Measurements from ENCODE around the gene SCGB1A1.

SCGB1A1 gene

GRCh38 chr11:62419314-62419929 lies 589 bp downstream of the SCGB1A1 start:
- DNase-seq (ENCODE audit: low spot score in 2 of 2), result no peak
- in situ Hi-C loops (cut with MboI; ENCODE audit: low sequenced_read_pairs), result loop anchor here (10.0 kb wide), 1 partner anchor 55 kb away; no protein-coding TSS in a partner anchor
- H3K4me3 ChIP-seq, result no peak overlapping the region
- no peaks in the 10 kb centered on the region for H3K27me3 ChIP-seq (ENCODE audit: low read depth)
- H3K4me1 ChIP-seq, result no peaks in the 10 kb centered on the region
- H3K36me3 ChIP-seq (replicated peaks), result no peaks in the 10 kb centered on the region
- H3K9me3 ChIP-seq, result no peaks in the 10 kb centered on the region

- Histone ChIP-seq H3K4me1 (no peaks in the 10 kb centered on the region), H3K36me3 (replicated peaks) (no peaks in the 10 kb centered on the region), H3K4me3 (no peak overlapping the region), H3K27me3 (ENCODE audit: low read depth) (no peaks in the 10 kb centered on the region), H3K9me3 (no peaks in the 10 kb centered on the region)
- in situ Hi-C loops (cut with MboI; ENCODE audit: low sequenced_read_pairs), result loop anchor here (10.0 kb wide), 2 partner anchors 55 to 125 kb away; partner anchors contain the start of gene AHNAK
- DNase-seq (ENCODE audit: low spot score in 2 of 2), result no peak
Observed at GRCh38 chr11:62419943-62420342, 1.1 kb downstream of the SCGB1A1 start.

DNA sequence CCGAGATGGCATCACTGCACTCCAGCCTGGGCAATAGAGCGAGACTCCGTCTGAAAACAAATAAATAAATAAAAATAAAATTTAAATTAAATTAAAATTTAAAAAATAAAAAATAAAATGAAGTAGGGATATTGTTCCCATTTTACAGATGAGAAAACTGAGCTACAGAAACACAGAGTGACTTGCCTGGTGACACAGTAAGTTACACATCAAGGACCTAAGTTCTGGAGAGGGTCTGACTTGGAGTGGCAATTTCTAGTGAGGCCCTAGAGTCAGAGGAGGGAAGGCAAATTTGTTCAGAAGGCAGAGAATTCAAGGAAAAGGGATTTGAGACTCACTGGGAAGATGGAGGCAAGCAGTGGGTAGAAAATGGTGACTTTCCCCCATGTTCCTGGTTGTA lies 2.0 kb downstream of the SCGB1A1 start:
- no peaks in the 10 kb centered on the region for H3K27me3 ChIP-seq (ENCODE audit: low read depth)
- no peaks in the 10 kb centered on the region for H3K9me3 ChIP-seq
- in situ Hi-C loops (cut with MboI; ENCODE audit: low sequenced_read_pairs), result loop anchor here (10.0 kb wide), 1 partner anchor 124 kb away; the partner anchor contains the start of gene AHNAK
- no peak overlapping the region for H3K4me3 ChIP-seq
- no peaks in the 10 kb centered on the region for H3K36me3 ChIP-seq (replicated peaks)
- H3K4me1 ChIP-seq, result no peaks in the 10 kb centered on the region
- no peak for DNase-seq (ENCODE audit: low spot score in 2 of 2)

GRCh38 chr11:62421996-62422395 lies 3.2 kb downstream of the SCGB1A1 start:
- H3K4me3 ChIP-seq, result no peak overlapping the region
- H3K4me1 ChIP-seq, result no peaks in the 10 kb centered on the region
- no peaks in the 10 kb centered on the region for H3K36me3 ChIP-seq (replicated peaks)
- DNase-seq (ENCODE audit: low spot score in 2 of 2), result no peak
- in situ Hi-C loops (cut with MboI; ENCODE audit: low sequenced_read_pairs), result loop anchor here (10.0 kb wide), 1 partner anchor 123 kb away; the partner anchor contains the start of gene AHNAK
- H3K27me3 ChIP-seq (ENCODE audit: low read depth), result no peaks in the 10 kb centered on the region
- no peaks in the 10 kb centered on the region for H3K9me3 ChIP-seq

- in situ Hi-C loops (cut with MboI; ENCODE audit: low sequenced_read_pairs), result loop anchor here (10.0 kb wide), 1 partner anchor 122 kb away; the partner anchor contains the start of gene AHNAK
Observed at GRCh38 chr11:62423012-62423411, 4.2 kb downstream of the SCGB1A1 start.

GRCh38 chr11:62427630-62428233 lies 8.9 kb downstream of the SCGB1A1 start:
- Histone ChIP-seq H3K36me3 (replicated peaks) (no peaks in the 10 kb centered on the region), H3K9me3 (no peaks in the 10 kb centered on the region), H3K4me1 (no peaks in the 10 kb centered on the region), H3K4me3 (no peak overlapping the region), H3K27me3 (ENCODE audit: low read depth) (no peaks in the 10 kb centered on the region)
- in situ Hi-C loops (cut with MboI; ENCODE audit: low sequenced_read_pairs), result loop anchor here (10.0 kb wide), 1 partner anchor 117 kb away; the partner anchor contains the start of gene AHNAK
- no peak for DNase-seq (ENCODE audit: low spot score in 2 of 2)

More at GRCh38 chr11:62423012-62423411, 4.2 kb downstream of the SCGB1A1 start:
- DNase-seq (ENCODE audit: low spot score in 2 of 2), result no peak
- Histone ChIP-seq H3K27me3 (ENCODE audit: low read depth) (no peaks in the 10 kb centered on the region), H3K4me3 (no peak overlapping the region), H3K9me3 (no peaks in the 10 kb centered on the region), H3K4me1 (no peaks in the 10 kb centered on the region), H3K36me3 (replicated peaks) (no peaks in the 10 kb centered on the region)

DNA sequence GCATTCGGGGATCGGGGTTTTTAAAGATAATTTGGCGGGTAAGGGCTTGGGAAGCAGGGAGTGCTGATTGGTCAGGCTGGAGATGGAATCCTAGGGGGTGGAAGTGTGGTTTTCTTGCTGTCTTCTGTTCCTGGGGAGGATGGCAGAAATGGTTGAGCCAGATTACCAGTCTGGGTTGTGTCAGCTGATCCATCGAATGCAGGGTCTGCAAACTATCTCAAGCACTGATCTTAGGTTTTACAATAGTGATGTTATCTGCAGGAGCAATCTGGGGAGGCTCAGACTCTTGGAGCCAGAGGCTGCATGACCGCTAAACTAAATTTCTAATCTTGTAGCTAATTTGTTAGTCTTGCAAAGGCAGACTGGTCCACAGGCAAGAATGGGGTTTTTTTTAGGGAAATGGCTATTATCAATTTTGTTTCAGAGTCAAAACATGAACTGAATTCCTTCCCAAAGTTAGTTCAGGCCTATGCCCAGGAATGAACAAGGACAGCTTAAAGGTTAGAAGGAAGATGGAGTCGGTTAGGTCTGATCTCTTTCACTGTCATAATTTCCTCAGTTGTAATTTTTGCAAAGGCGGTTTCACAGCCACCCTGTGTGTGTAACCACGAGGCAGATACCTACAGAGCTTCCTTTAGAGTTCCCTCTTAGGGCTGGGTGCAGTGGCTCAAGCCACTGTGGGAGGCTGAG lies 10.2 kb downstream of the SCGB1A1 start:
- no peak overlapping the region for H3K4me3 ChIP-seq
- no peaks in the 10 kb centered on the region for H3K36me3 ChIP-seq (replicated peaks)
- H3K27me3 ChIP-seq (ENCODE audit: low read depth), result no peaks in the 10 kb centered on the region
- no peaks in the 10 kb centered on the region for H3K9me3 ChIP-seq
- DNase-seq (ENCODE audit: low spot score in 2 of 2), result no peak
- in situ Hi-C loops (cut with MboI; ENCODE audit: low sequenced_read_pairs), result loop anchor here (10.0 kb wide), 1 partner anchor 116 kb away; the partner anchor contains the start of gene AHNAK
- no peaks in the 10 kb centered on the region; the same call in 1 of the 2 replicates for H3K4me1 ChIP-seq

DNA sequence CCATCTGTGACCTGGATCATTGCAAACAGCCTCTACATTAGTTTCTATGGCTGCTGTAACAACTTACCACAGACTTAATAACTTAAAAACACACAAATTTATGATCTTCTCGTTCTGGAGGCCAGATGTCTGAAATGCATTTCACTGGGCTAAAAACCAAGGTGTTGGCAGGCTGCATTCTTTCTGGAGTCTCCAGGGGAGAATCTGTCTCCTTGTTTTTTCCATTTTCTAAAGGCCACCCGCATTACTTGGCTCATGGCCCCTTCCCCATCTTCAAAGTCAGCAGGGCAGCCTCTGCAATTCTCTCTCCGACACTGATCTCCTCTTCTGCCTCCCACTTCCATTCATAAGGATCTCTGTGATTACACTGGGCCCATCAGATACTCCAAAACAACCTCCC lies 11.6 kb downstream of the SCGB1A1 start:
- DNase-seq (ENCODE audit: low spot score in 2 of 2), result no peak
- H3K4me3 ChIP-seq, result no peak overlapping the region
- H3K9me3 ChIP-seq, result no peaks in the 10 kb centered on the region
- H3K36me3 ChIP-seq (replicated peaks), result no peaks in the 10 kb centered on the region
- in situ Hi-C loops (cut with MboI; ENCODE audit: low sequenced_read_pairs), result no loop called here
- no peaks in the 10 kb centered on the region for H3K27me3 ChIP-seq (ENCODE audit: low read depth)
- no peaks in the 10 kb centered on the region; the same call in 1 of the 2 replicates for H3K4me1 ChIP-seq

DNA sequence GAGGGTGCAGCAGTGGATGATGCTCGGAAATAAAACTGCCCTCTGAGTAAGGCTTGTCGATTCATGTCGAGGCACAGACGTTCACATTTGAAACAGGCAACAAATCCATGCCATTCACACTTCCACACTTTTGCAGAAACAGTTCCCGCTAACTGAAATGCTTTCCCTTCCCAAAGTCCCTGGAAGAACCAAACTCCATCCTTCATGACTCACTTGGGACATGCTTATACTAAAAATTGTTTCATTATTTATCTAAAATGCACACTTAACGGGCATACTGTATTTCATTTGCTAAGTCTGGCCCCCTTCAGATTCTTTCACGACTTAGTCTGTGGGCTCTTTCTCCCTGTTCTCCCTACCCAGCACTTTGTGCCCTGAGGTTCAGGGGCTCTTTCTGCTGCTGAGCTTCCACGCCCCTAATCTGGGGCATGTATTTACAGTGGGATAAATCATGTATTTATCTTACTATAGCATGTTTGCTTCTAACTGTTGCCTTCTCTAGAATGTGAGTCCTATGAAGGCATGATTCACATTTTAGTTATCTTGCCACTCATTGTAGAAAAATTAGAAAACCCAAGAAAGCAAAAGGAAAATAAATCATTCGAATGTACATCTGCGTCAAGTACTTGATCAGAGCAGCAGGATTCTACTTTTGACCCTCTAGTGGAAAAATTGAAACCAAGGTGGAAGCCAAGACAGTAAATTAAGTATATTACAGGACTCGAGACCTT lies 12.5 kb downstream of the SCGB1A1 start:
- H3K36me3 ChIP-seq (replicated peaks), result no peaks in the 10 kb centered on the region
- no peaks in the 10 kb centered on the region for H3K9me3 ChIP-seq
- DNase-seq (ENCODE audit: low spot score in 2 of 2), result no peak
- H3K27me3 ChIP-seq (ENCODE audit: low read depth), result no peaks in the 10 kb centered on the region
- no peaks in the 10 kb centered on the region; the same call in 1 of the 2 replicates for H3K4me1 ChIP-seq
- in situ Hi-C loops (cut with MboI; ENCODE audit: low sequenced_read_pairs), result no loop called here
- no peak overlapping the region for H3K4me3 ChIP-seq

GRCh38 chr11:62432695-62433094 lies 13.9 kb downstream of the SCGB1A1 start:
- no peak for DNase-seq (ENCODE audit: low spot score in 2 of 2)
- Histone ChIP-seq H3K27me3 (ENCODE audit: low read depth) (no peaks in the 10 kb centered on the region), H3K36me3 (replicated peaks) (no peaks in the 10 kb centered on the region), H3K9me3 (no peaks in the 10 kb centered on the region), H3K4me1 (no peaks in the 10 kb centered on the region; the same call in 1 of the 2 replicates), H3K4me3 (no peak overlapping the region)
- in situ Hi-C loops (cut with MboI; ENCODE audit: low sequenced_read_pairs), result no loop called here

DNA sequence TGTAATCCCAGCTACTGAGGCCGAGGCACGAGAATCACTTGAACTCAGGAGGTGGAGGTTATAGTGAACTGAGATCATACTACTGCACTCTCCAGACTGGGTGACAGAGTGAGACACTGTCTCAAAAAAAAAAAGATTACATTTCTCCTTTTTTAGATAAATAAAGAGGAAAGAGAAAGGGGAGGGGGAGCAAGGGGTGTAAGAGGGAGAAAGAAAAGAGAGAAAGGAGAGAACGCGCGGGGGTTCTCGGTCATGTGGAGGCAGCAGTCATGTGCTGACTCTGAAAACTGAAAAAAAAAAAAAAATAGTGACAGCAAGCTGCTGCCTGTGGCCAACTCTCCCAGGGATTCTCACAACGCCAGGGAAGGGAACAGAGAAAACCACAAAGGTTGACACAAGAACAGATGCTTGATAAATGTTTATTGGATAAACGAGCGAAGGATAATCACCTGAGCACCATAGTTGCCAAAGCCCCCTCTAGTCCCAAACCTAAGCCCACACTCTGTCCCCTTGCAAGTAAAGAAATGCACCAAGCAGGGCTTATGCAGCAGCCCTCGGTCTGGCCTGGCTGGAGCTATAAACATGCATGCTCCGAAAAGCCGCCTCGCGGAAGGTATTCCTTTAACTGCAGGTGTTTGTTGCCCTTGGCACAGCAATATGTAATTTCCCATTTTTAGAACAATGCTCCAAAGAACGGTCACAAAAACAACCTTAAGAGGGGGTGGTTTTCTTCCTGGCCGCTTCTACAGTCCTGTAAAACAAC lies 14.5 kb downstream of the SCGB1A1 start:
- Histone ChIP-seq H3K4me1 (no peaks in the 10 kb centered on the region; the same call in 1 of the 2 replicates), H3K27me3 (ENCODE audit: low read depth) (no peaks in the 10 kb centered on the region), H3K4me3 (no peak overlapping the region), H3K9me3 (no peaks in the 10 kb centered on the region), H3K36me3 (replicated peaks) (no peaks in the 10 kb centered on the region)
- in situ Hi-C loops (cut with MboI; ENCODE audit: low sequenced_read_pairs), result no loop called here
- peak in 1 of 2 experiments; percentile 16 for DNase-seq (ENCODE audit: low spot score in 2 of 2)

- in situ Hi-C loops (cut with MboI; ENCODE audit: low sequenced_read_pairs), result no loop called here
- no peaks in the 10 kb centered on the region; the same call in 1 of the 2 replicates for H3K4me1 ChIP-seq
- no peaks in the 10 kb centered on the region for H3K27me3 ChIP-seq (ENCODE audit: low read depth)
- H3K36me3 ChIP-seq (replicated peaks), result no peaks in the 10 kb centered on the region
- no peak for DNase-seq (ENCODE audit: low spot score in 2 of 2)
- no peaks in the 10 kb centered on the region for H3K9me3 ChIP-seq
- no peak overlapping the region for H3K4me3 ChIP-seq
Observed at GRCh38 chr11:62433904-62434276, 15.1 kb downstream of the SCGB1A1 start.

All from HAP-1 (cell line).